GM12891 (cell line): ENCODE results near the gene NOL7.

Source experiments
- POLR2A ChIP-seq: IDR thresholded peaks from 2 replicates; pipeline ENCODE4 v1.6.1; 2011; ENCODE audit warnings: low read depth, low read length, control low read depth
- POLR2AphosphoS5 ChIP-seq: IDR thresholded peaks from 2 replicates; pipeline ENCODE4 v1.6.1; 2011; ENCODE audit warnings: low read depth, low read length, control low read depth
- SPI1 ChIP-seq: IDR thresholded peaks from 2 replicates; pipeline ENCODE4 v1.6.1; 2011; ENCODE audit warnings: low read depth, low read length, control low read depth
- TAF1 ChIP-seq: IDR thresholded peaks from 2 replicates; pipeline ENCODE4 v1.6.1; 2011; ENCODE audit warnings: low read depth, low read length, control low read depth

DNA sequence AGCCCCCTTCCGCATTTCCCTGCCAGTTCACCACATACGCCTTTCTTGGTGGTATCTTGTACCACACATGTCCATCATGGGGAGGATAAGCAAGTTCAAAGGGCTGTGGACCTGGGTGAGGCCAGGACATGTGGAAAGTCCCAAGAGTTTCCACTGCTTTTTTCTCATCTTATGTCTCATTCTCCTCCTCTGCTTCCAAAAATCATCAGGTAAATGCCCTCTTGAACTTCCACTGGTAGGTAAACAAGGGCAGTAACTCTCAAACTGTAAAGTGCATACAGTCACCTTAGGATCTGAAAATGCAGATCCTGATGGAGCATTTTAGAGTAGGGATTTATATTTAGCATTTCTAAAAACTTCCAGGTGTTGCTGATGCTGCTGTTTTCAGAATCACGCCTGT is 48.6 kb upstream of the NOL7 start:
- TF ChIP-seq POLR2A (no peak), SPI1 (no peak), POLR2AphosphoS5 (no peak), TAF1 (no peak)
